PC-9 (cell line): ENCODE data around the gene PCDHB7. TPM values are rescaled to one million over a fixed set of nuclear protein-coding genes. Genes with fewer than 3 reads are reported as not detected.
"Not testable (repeated sequence)": the region's sequence is repeated elsewhere in the genome, so short reads cannot be mapped to it uniquely, and the experiment has no call there.

ENCODE experiments used
- BruUV-seq: library from RNA; stranded (reverse); fragments of 400-500 nt; replicated peaks from 2 replicates; lab custom pipeline; 2021; lab: Mats Ljungman, UMichigan
- CTCF ChIA-PET: fragments of 300-600 bp; sonication (Branson Sonifier 250); formaldehyde crosslinking; loops from one replicate; lab custom pipeline; 2022; ENCODE audit warnings: antibody characterized with exemption; lab: Charles Lee
- POLR2A ChIA-PET: fragments of 300-600 bp; sonication (Branson Sonifier 250); formaldehyde crosslinking; loops from one replicate; lab custom pipeline; 2022; ENCODE audit warnings: antibody characterized with exemption; ENCODE audit not compliant: unreplicated experiment; lab: Charles Lee
- DNase-seq, 2 experiments: peaks; one replicate each; pipeline versions ENCODE4 v3.0.0 to v3.0.0-alpha.2; 2015 to 2022; ENCODE audit warnings: mixed read lengths in 1 of 2
- H2AFZ ChIP-seq: fragments of 200-600 bp; sonication (generic); 2 replicates; pipeline ENCODE4 v1.8.1; 2017; ENCODE audit warnings: antibody characterized with exemption
- H3F3A ChIP-seq: fragments of 200-600 bp; sonication (generic); 2 replicates; pipeline ENCODE4 v1.8.1; 2017; ENCODE audit warnings: antibody characterized with exemption, mild to moderate bottlenecking, low read depth; ENCODE audit not compliant: insufficient read depth
- H3K27ac ChIP-seq: fragments of 200-600 bp; sonication (generic); 2 replicates; pipeline ENCODE4 v1.6.1; 2016; ENCODE audit warnings: mixed run types
- H3K27me3 ChIP-seq: fragments of 200-600 bp; sonication (generic); 2 replicates; pipeline ENCODE4 v1.6.1; 2016; ENCODE audit warnings: low read depth, mixed run types; ENCODE audit not compliant: insufficient read depth
- H3K36me3 ChIP-seq: fragments of 200-600 bp; sonication (generic); 2 replicates; pipeline ENCODE4 v1.6.1; 2016; ENCODE audit warnings: low read depth, mixed run types
- H3K4me1 ChIP-seq: fragments of 200-600 bp; sonication (generic); replicated peaks from 2 replicates; pipeline ENCODE4 v1.6.1; 2016; ENCODE audit warnings: mixed run types; ENCODE audit not compliant: insufficient read depth
- H3K4me2 ChIP-seq: fragments of 200-600 bp; sonication (generic); 2 replicates; pipeline ENCODE4 v1.6.1; 2017; ENCODE audit warnings: mixed run types
- H3K4me3 ChIP-seq: fragments of 200-600 bp; sonication (generic); 2 replicates; pipeline ENCODE4 v1.6.1; 2016; ENCODE audit warnings: mixed run types
- H3K79me2 ChIP-seq: fragments of 200-600 bp; sonication (generic); 2 replicates; pipeline ENCODE4 v1.6.1; 2017; ENCODE audit warnings: low read depth, mixed run types
- H3K9me2 ChIP-seq: fragments of 200-600 bp; sonication (generic); 2 replicates; pipeline ENCODE4 v1.8.1; 2017; ENCODE audit warnings: mild to moderate bottlenecking; ENCODE audit not compliant: insufficient read depth
- H3K9me3 ChIP-seq: fragments of 200-600 bp; sonication (generic); 2 replicates; pipeline ENCODE4 v1.8.1; 2016; ENCODE audit warnings: low read depth; ENCODE audit not compliant: insufficient read depth
- H4K20me1 ChIP-seq: fragments of 200-600 bp; sonication (generic); 2 replicates; pipeline ENCODE4 v1.8.1; 2017; ENCODE audit not compliant: insufficient read depth
- CTCF ChIP-seq: fragments of 200-600 bp; sonication (generic); conservative IDR thresholded peaks from 2 replicates; pipeline ENCODE4 v1.6.1; 2017; ENCODE audit warnings: mixed run types, antibody characterized with exemption, mild to moderate bottlenecking, moderate library complexity
- EZH2 ChIP-seq: fragments of 200-600 bp; sonication (generic); IDR thresholded peaks from 2 replicates; pipeline ENCODE4 v1.8.0; 2017; ENCODE audit warnings: antibody characterized with exemption, low read depth
- intact Hi-C: fragments of 100-400 bp; cut with micrococcal nuclease; formaldehyde crosslinking; loops from one replicate; pipeline ENCODE4 v1.10.0; 2022; ENCODE audit not compliant: unreplicated experiment
- total RNA-seq: library from RNA; stranded (reverse); gene quantifications from 2 replicates; pipeline ENCODE4 v1.2.3, GENCODE V29; 2021

PCDHB7 gene
- total RNA-seq, 1 experiment from 2014 or later = not detected

- no peak overlapping the region for H3K4me3 ChIP-seq
- H2AFZ ChIP-seq = no peak overlapping the region
- H3K79me2 ChIP-seq = no peaks in the 10 kb centered on the region
- no peak overlapping the region for H3K27ac ChIP-seq
- H3K4me1 ChIP-seq = no peaks in the 10 kb centered on the region
- no TSS peak for BruUV-seq
- no peak overlapping the region for H3K4me2 ChIP-seq
- H4K20me1 ChIP-seq = no peaks in the 10 kb centered on the region
- CTCF ChIA-PET = no interaction called here
- intact Hi-C loops = no loop called here
- no peaks in the 10 kb centered on the region for H3K27me3 ChIP-seq
- no peaks in the 10 kb centered on the region for H3K36me3 ChIP-seq
- TF ChIP-seq CTCF (no peak), EZH2 (no peak)
- POLR2A ChIA-PET = no interaction called here
- no peaks in the 10 kb centered on the region for H3F3A ChIP-seq
- H3K9me2 ChIP-seq = no peaks in the 10 kb centered on the region
- no peak for DNase-seq
- H3K9me3 ChIP-seq = peaks cover 4% of the 10 kb centered on the region; the same call in 1 of the 2 replicates
Observed at GRCh38 chr5:141175933-141176332, 3.5 kb downstream of the PCDHB7 start.

GRCh38 chr5:141177577-141178191, 5.2 kb downstream of the PCDHB7 start, which contains the start of gene PCDHB8:
PCDHB8 (plus strand) TSS chr5:141177790; CDS start chr5:141178035, 245 bp downstream.
- intact Hi-C loops, H2AFZ ChIP-seq, BruUV-seq, H3K4me2 ChIP-seq, H3K4me1 ChIP-seq, H3K9me3 ChIP-seq, H4K20me1 ChIP-seq, H3F3A ChIP-seq, H3K4me3 ChIP-seq, H3K27ac ChIP-seq, H3K27me3 ChIP-seq, H3K36me3 ChIP-seq, CTCF ChIA-PET, DNase-seq, H3K79me2 ChIP-seq, H3K9me2 ChIP-seq: not testable (repeated sequence)
- POLR2A ChIA-PET = interaction anchor here (0.7 kb wide), 1 partner anchor 22 kb away, joined by 4 read pairs; no protein-coding TSS in a partner anchor

GRCh38 chr5:141179371-141179770, 6.9 kb downstream of the PCDHB7 start:
- H3K79me2 ChIP-seq, H3K36me3 ChIP-seq, intact Hi-C loops, CTCF ChIA-PET, H3K4me2 ChIP-seq, DNase-seq, H3K9me2 ChIP-seq, BruUV-seq, H3K4me1 ChIP-seq, H3K27ac ChIP-seq, H2AFZ ChIP-seq, H3K4me3 ChIP-seq, H3K9me3 ChIP-seq, H4K20me1 ChIP-seq, H3K27me3 ChIP-seq, H3F3A ChIP-seq: not testable (repeated sequence)
- POLR2A ChIA-PET = interaction anchor here (0.6 kb wide), 1 partner anchor 72 kb away, joined by 10 read pairs; no protein-coding TSS in a partner anchor

- POLR2A ChIA-PET = interaction anchor here (0.6 kb wide), 1 partner anchor 72 kb away, joined by 10 read pairs; no protein-coding TSS in a partner anchor
- H3K79me2 ChIP-seq, H3F3A ChIP-seq, H3K36me3 ChIP-seq, H3K9me2 ChIP-seq, H2AFZ ChIP-seq, H3K4me2 ChIP-seq, CTCF ChIA-PET, BruUV-seq, H4K20me1 ChIP-seq, H3K4me1 ChIP-seq, H3K4me3 ChIP-seq, H3K9me3 ChIP-seq, DNase-seq, H3K27ac ChIP-seq, H3K27me3 ChIP-seq: not testable (repeated sequence)
- intact Hi-C loops = loop anchor here (10.0 kb wide), 1 partner anchor 95 kb away; no protein-coding TSS in a partner anchor
Observed at GRCh38 chr5:141179876-141180275, 7.4 kb downstream of the PCDHB7 start.
